AG04450 (cell line): ENCODE data around the gene TTC8. TPM values are rescaled to one million over a fixed set of nuclear protein-coding genes. Genes with fewer than 3 reads are reported as not detected.

Experiments used
- CTCF ChIA-PET: fragments of 300-600, 350-600 bp; formaldehyde crosslinking; extraction: SDS; loops from one replicate; lab custom pipeline; 2022; ENCODE audit warnings: antibody characterized with exemption, inconsistent platforms; lab: Charles Lee
- POLR2A ChIA-PET: fragments of 350-600 bp; formaldehyde crosslinking; extraction: SDS; loops from one replicate; lab custom pipeline; 2021; ENCODE audit warnings: antibody characterized with exemption, inconsistent platforms; lab: Yijun Ruan, JAX
- DNase-seq: peaks from one replicate; pipeline ENCODE4 v3.0.0-alpha.2; 2011; ENCODE audit warnings: low read depth, low spot score
- H3K27ac ChIP-seq: one replicate; pipeline ENCODE4 v1.5.1; 2012; ENCODE audit warnings: low read depth, low read length, control low read depth
- H3K27me3 ChIP-seq: one replicate; pipeline ENCODE4 v1.6.0; 2012; ENCODE audit warnings: low read length; ENCODE audit not compliant: control insufficient read depth, insufficient read depth
- H3K4me3 ChIP-seq: 2 replicates; pipeline ENCODE4 v1.5.1; 2011; ENCODE audit warnings: mild to moderate bottlenecking, low read depth, low read length, control low read depth
- H3K9me3 ChIP-seq: 2 replicates; pipeline ENCODE4 v1.5.1; 2012; ENCODE audit warnings: low read length; ENCODE audit not compliant: control insufficient read depth, insufficient read depth
- polyA plus RNA-seq: library from polyadenylated mRNA; depleted of rRNA; stranded (reverse); fragments of >200 nt; gene quantifications from 2 replicates; pipeline ENCODE4 v1.2.3, GENCODE V29; 2011
- TF ChIP-seq, protein P1 (sequence below): IDR thresholded peaks from 2 replicates; pipeline ENCODE4 v1.5.1; 2011; ENCODE audit warnings: low read depth, low read length, control low read depth, inconsistent platforms

The TTC8 gene
- polyA plus RNA-seq, 1 experiment, result 83.4 TPM

DNA sequence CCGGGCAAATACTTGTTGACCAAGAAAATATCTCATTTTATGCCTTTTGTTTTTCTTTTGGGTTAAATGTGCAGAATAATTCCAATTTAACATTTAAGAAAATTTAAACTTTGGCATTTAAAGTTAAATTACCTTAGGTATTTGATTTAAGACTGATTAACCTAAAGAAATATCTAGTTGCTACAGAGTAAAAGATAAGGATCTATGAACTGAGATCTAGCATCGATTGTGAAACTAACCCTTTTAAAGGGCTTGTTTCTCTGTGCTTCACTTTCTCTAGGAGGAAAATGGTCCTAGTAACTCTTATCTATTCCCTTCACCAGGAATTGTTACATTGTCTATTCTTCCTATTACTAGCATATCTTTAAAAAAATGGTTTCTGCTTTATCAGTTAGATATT, 2.6 kb upstream of the TTC8 start:
- TF ChIP-seq, protein P1, sequence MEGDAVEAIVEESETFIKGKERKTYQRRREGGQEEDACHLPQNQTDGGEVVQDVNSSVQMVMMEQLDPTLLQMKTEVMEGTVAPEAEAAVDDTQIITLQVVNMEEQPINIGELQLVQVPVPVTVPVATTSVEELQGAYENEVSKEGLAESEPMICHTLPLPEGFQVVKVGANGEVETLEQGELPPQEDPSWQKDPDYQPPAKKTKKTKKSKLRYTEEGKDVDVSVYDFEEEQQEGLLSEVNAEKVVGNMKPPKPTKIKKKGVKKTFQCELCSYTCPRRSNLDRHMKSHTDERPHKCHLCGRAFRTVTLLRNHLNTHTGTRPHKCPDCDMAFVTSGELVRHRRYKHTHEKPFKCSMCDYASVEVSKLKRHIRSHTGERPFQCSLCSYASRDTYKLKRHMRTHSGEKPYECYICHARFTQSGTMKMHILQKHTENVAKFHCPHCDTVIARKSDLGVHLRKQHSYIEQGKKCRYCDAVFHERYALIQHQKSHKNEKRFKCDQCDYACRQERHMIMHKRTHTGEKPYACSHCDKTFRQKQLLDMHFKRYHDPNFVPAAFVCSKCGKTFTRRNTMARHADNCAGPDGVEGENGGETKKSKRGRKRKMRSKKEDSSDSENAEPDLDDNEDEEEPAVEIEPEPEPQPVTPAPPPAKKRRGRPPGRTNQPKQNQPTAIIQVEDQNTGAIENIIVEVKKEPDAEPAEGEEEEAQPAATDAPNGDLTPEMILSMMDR, result no peak
- Histone ChIP-seq H3K27me3 (no peaks in the 10 kb centered on the region), H3K4me3 (no peak overlapping the region), H3K9me3 (peaks cover 3% of the 10 kb centered on the region; the same call in 1 of the 2 replicates), H3K27ac (no peak overlapping the region)
- POLR2A ChIA-PET, result no interaction called here
- DNase-seq, result no peak
- CTCF ChIA-PET, result no interaction called here

DNA sequence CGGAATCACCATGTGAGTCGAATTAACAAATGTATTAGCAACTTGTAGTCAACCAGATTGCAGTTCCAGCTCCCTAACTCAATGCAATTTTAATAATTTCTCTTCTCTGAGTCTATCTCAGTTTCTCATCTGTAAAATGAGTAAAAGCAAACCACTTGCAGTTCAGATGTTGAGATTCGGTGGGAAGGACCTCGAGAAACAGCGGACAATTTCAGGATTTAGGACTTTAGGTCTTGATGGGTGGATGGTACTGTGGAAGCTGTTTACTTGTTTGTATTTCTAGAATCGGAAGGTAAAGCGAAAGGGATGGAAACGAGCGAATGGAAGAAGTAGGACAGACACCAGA, 510 bp upstream of the TTC8 start:
- peak overlapping the region; percentile 80 for H3K27ac ChIP-seq
- peak overlapping the region; percentile 82 for H3K4me3 ChIP-seq
- DNase-seq, result no peak
- CTCF ChIA-PET, result interaction anchor here (1.0 to 1.4 kb wide), 2 partner anchors 157 to 203 kb away, joined by 3 to 11 read pairs; no protein-coding TSS in a partner anchor
- H3K27me3 ChIP-seq, result no peaks in the 10 kb centered on the region
- H3K9me3 ChIP-seq, result peaks cover 3% of the 10 kb centered on the region; the same call in 1 of the 2 replicates
- POLR2A ChIA-PET, result interaction anchor here (0.9 to 1.6 kb wide), 9 partner anchors 10 to 177 kb away, joined by 3 to 18 read pairs (median 4); partner anchors contain the start of gene EML5
- TF ChIP-seq, protein P1, result no peak

DNA sequence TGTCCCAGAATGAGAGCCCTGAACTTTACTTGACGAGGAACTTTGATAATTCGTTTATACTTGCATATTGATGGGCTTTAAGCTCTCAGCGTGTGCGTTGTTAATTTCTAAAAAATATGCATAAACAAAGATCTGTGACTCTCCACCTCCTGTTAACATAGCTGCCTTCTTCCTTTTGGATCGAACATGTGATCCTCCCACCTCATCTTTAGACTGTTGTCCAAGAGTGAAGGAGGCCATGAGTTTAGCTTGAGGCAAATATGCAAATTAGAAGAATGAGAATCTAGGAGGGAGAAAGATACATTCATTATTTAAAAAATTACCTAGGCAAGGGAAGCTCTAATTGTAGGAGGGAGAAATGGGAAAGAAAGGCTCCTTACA, 617 bp downstream of the TTC8 start:
- ChIA-PET POLR2A (interaction anchor here (0.8 to 1.6 kb wide), 9 partner anchors 9 to 176 kb away, joined by 3 to 18 read pairs (median 4); partner anchors contain the start of gene EML5), CTCF (interaction anchor here (1.0 to 1.4 kb wide), 4 partner anchors 11 to 158 kb away, joined by 3 to 11 read pairs (median 5); no protein-coding TSS in a partner anchor)
- TF ChIP-seq, protein P1, result no peak
- DNase-seq, result no peak
- H3K27me3 ChIP-seq, result no peaks in the 10 kb centered on the region
- peak overlapping the region; percentile 82 for H3K4me3 ChIP-seq
- H3K27ac ChIP-seq, result peak overlapping the region; percentile 80
- peaks cover 3% of the 10 kb centered on the region; the same call in 1 of the 2 replicates for H3K9me3 ChIP-seq

DNA sequence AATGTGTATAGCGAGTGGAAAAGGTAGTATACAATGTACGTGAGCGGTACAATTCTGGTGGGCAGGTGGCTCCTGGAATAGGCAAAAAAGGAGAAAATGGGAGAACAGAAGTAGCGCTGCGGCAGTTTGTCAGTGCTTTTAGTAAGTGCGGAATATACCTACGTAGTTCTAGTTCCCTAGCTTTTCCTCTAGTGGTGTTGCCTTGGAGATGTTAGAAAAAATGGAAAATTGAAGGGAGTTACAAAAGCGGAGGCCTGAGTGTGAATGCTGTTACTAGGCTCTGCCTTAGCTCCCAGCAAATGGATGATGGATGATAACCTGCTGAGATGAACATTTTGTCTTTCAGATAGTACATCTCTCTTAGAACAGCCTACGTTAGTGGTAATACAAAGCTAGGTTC, 1.1 kb downstream of the TTC8 start:
- POLR2A ChIA-PET, result interaction anchor here (1.5 to 1.6 kb wide), 3 partner anchors 8 to 33 kb away, joined by 5 to 18 read pairs (median 8); partner anchors contain the start of gene EML5
- CTCF ChIA-PET, result interaction anchor here (1.1 to 1.4 kb wide), 3 partner anchors 10 to 40 kb away, joined by 3 to 4 read pairs (median 3); no protein-coding TSS in a partner anchor
- TF ChIP-seq, protein P1, result no peak
- Histone ChIP-seq H3K9me3 (peaks cover 3% of the 10 kb centered on the region; the same call in 1 of the 2 replicates), H3K4me3 (peak overlapping the region; percentile 82), H3K27me3 (no peaks in the 10 kb centered on the region), H3K27ac (no peak overlapping the region)
- DNase-seq, result no peak

DNA sequence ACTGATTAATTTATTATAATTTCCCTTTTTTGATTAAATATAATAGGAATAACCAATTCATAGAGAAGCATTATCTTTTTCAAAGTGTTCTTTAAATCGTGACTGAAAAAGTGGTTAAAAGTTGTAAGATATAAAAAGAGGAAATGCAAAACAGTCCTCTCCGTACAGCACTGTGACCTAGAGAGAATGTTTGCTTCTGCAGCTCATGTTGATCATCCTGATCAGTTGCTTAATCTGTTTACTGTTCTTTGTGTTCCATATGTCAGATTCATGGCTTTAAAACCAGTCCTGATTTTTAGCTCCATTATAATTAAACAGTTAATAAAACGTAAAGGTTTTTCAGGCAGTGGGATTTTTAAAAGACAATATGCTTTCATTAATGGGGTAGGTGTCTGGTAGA, 4.7 kb downstream of the TTC8 start:
- no peak overlapping the region for H3K4me3 ChIP-seq
- TF ChIP-seq, protein P1, result no peak
- ChIA-PET CTCF (interaction anchor here (0.6 to 1.3 kb wide), 2 partner anchors 152 to 161 kb away, joined by 3 read pairs; no protein-coding TSS in a partner anchor), POLR2A (no interaction called here)
- no peak for DNase-seq
- no peaks in the 10 kb centered on the region for H3K27me3 ChIP-seq
- H3K9me3 ChIP-seq, result peaks cover 3% of the 10 kb centered on the region; the same call in 1 of the 2 replicates
- no peak overlapping the region for H3K27ac ChIP-seq
